ENCODE results near the gene LARP1.
"Not testable (repeated sequence)": the region's sequence is repeated elsewhere in the genome, so short reads cannot be mapped to it uniquely, and the experiment has no call there.

The LARP1 gene

GRCh38 chr5:154734370-154735248 lies 20.6 kb upstream of the LARP1 start:
- DNase-seq (ENCODE audit: low read depth, low spot score): no peak

GRCh38 chr5:154735362-154735761 lies 19.8 kb upstream of the LARP1 start:
- DNase-seq (ENCODE audit: low read depth, low spot score): not testable (repeated sequence)

- not testable (repeated sequence) for DNase-seq (ENCODE audit: low read depth, low spot score)
Measured at GRCh38 chr5:154736372-154736771, 18.8 kb upstream of the LARP1 start.

- no peak for DNase-seq (ENCODE audit: low read depth, low spot score)
Measured at GRCh38 chr5:154737667-154738320, 17.4 kb upstream of the LARP1 start.

DNA sequence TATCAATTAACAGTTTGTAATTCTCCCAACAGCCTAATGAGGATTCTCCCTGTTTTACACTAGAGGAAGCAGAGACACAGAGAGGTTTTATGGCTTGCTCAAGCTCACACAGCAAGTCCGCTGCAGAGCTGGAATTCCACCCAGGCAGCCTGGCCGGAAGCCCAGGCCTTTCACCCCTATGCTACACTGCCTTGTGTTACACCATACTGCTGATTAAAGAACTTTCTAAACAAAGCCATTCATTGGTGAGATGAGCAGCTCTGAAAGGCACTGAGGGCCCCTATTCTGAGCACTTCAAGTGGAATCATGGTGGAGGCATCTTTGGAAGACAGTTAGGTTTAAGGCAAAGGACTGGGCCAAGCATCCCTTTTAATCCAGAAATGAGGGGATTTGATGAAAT lies 14.7 kb upstream of the LARP1 start:
- no peak for DNase-seq (ENCODE audit: low read depth, low spot score)

GRCh38 chr5:154740957-154741356 lies 14.2 kb upstream of the LARP1 start:
- no peak for DNase-seq (ENCODE audit: low read depth, low spot score)

DNA sequence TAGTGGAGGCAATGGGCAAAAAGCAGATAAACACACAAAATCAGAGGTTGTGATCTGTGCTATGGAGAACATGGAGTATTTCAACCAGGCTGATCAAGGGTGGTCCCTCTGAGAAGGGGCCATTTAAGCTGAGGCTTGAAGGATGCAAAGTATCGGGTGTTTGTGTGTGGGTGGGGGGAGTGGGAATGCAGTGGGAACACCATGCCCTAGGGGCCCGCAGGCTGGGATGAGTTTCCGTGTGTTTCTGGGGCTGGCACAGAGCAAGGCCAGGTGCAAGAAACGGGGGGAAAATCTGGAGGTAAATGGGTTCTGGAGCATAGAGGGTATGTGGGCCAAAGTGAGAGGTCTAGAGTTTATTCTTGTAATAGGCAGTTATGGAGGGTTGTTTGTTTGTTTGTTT lies 13.8 kb upstream of the LARP1 start:
- DNase-seq (ENCODE audit: low read depth, low spot score): no peak

DNA sequence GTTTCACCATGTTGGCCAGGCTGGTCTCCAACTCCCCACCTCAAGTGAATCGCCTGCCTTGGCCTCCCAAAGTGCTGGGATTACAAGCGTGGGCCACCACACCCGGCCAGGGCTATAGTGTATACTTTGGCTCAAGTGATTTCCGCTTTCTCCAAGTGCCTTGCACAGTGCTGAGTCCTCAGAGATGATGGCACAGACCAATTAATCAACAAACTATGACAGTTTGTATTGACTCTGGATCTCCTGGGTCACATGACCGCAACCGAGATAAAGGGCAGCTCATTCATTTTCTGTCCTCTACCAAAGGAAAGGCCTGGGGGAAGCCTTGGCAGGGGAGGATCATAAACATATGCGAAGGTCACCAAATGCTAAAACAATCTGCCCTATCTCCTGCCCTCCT lies 11.4 kb upstream of the LARP1 start:
- no peak for DNase-seq (ENCODE audit: low read depth, low spot score)

GRCh38 chr5:154745349-154745748 lies 9.8 kb upstream of the LARP1 start:
- DNase-seq (ENCODE audit: low read depth, low spot score): no peak

- no peak for DNase-seq (ENCODE audit: low read depth, low spot score)
Measured at GRCh38 chr5:154749491-154749890, 5.7 kb upstream of the LARP1 start.

DNA sequence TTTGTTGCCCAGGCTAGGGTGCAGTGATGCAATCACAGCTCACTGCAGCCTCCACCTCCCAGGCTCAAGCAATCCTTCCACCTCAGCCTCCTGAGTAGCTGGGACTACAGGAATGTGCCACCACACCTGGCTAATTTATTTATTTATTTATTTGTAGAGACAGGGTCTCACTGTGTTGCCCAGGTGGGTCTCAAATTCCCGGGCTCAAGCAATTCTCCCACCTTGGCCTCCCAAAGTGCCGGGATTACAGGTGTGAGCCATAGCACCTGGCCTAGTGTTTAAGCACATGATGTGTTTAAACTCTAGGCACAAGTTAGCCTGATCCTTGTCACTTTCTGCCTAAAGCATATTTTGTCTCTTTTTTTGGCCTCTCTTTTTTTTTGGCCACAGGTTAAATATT lies 4.5 kb upstream of the LARP1 start:
- DNase-seq (ENCODE audit: low read depth, low spot score): not testable (repeated sequence)

- DNase-seq (ENCODE audit: low read depth, low spot score): no peak
Measured at GRCh38 chr5:154751854-154752253, 3.3 kb upstream of the LARP1 start.

DNA sequence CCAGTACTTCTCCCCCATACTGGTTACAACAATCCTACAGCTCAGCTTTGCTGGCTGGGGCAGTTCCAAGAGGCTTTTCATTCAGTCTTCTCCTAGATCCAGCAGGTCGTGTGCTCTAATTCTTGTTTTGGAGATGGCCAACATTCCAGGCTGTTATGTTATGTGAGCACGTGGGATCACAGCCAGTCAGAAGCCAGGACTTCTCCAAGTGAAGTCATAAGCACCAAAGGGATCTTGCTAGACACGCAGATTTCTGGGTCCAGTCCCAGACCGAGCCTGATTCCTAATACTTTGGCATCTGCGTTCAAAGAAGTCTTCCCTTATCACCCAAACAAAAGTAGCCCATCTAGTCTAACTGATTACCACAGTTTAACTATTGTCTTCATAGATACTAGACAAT lies 1.4 kb upstream of the LARP1 start:
- DNase-seq (ENCODE audit: low read depth, low spot score): no peak

- DNase-seq (ENCODE audit: low read depth, low spot score): peak; percentile 93
Measured at GRCh38 chr5:154754460-154755360, 467 bp upstream of the LARP1 start.

GRCh38 chr5:154756009-154756867 lies 1.1 kb downstream of the LARP1 start:
- DNase-seq (ENCODE audit: low read depth, low spot score): no peak

- DNase-seq (ENCODE audit: low read depth, low spot score): no peak
Measured at GRCh38 chr5:154756868-154757813, 2.0 kb downstream of the LARP1 start.

GRCh38 chr5:154757814-154758406 lies 2.7 kb downstream of the LARP1 start:
- no peak for DNase-seq (ENCODE audit: low read depth, low spot score)

DNA sequence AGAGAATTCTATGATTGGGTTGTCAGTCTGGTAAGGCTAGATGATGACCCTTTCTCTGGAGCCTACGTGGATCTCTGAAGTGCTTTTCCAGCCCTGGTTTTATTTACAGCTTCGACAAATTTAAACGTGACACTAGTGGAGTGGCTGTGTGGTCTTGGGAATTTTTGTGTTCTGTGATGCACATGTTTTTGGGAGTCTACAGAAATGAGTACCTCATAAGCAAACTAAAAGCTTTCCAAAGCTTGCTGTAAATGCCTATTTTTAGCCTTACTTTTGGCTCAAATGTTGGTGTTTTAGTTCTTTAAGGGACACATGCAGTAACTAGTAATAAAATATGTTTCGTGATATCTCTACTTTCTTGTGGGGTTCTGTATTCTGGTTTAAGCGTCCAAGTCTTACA lies 3.3 kb downstream of the LARP1 start:
- DNase-seq (ENCODE audit: low read depth, low spot score): no peak

- DNase-seq (ENCODE audit: low read depth, low spot score): no peak
Measured at GRCh38 chr5:154758977-154759376, 3.8 kb downstream of the LARP1 start.

DNA sequence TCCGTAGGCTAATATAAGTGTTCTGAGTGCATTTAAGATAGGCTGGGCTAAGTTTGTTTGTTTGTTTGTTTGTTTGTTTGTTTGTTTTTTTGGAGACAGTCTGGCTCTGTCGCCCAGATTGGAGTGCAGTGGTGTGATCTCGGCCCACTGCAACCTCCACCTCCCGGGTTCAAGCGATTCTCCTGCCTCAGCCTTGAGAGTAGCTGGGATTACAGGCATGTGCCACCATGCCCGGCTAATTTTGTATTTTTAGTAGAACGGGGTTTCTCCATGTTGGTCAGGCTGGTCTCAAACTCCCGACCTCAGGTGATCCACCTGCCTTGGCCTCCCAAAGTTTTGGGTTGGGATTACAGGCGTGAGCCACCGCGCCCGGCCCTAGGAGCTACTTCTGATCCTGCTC lies 4.7 kb downstream of the LARP1 start:
- not testable (repeated sequence) for DNase-seq (ENCODE audit: low read depth, low spot score)
